NCI-H2227 treated with DMSO at 0.1 percent for 48 hours (cell line): ENCODE measurements around the gene SMPD4.
A peak's percentile ranks its signal among the peaks of the same experiment; 100 is the strongest.
"Not testable (repeated sequence)": the region's sequence is repeated elsewhere in the genome, so short reads cannot be mapped to it uniquely, and the experiment has no call there.

Experiments used
- DNase-seq: peaks from one replicate; lab custom pipeline; 2025; lab: John Stamatoyannopoulos, UW

Gene SMPD4

GRCh38 chr2:130186391-130186790 is 5.0 kb upstream of the SMPD4 start:
- no peak for DNase-seq

GRCh38 chr2:130185896-130186295 is 4.5 kb upstream of the SMPD4 start:
- no peak for DNase-seq

GRCh38 chr2:130185436-130185835 is 4.0 kb upstream of the SMPD4 start:
- DNase-seq = no peak

GRCh38 chr2:130183512-130184373 is 2.3 kb upstream of the SMPD4 start:
- DNase-seq = peak; percentile 35

- not testable (repeated sequence) for DNase-seq
Measured at GRCh38 chr2:130182826-130183511, 1.6 kb upstream of the SMPD4 start.

GRCh38 chr2:130181880-130182682 is 679 bp upstream of the SMPD4 start, which contains the start of gene MZT2B:
TSS of gene MZT2B (plus strand) at chr2:130182262. CDS start at chr2:130182283, 21 bp downstream.
- DNase-seq = peak; percentile 92

- not testable (repeated sequence) for DNase-seq
Measured at GRCh38 chr2:130180404-130181324, 738 bp downstream of the SMPD4 start.

GRCh38 chr2:130174866-130175265 is 6.5 kb downstream of the SMPD4 start:
- not testable (repeated sequence) for DNase-seq

- no peak for DNase-seq
Measured at GRCh38 chr2:130169896-130170295, 11.5 kb downstream of the SMPD4 start.

GRCh38 chr2:130169163-130169562 is 12.2 kb downstream of the SMPD4 start:
- DNase-seq = not testable (repeated sequence)

GRCh38 chr2:130166611-130167010 is 14.8 kb downstream of the SMPD4 start:
- DNase-seq = not testable (repeated sequence)

- no peak for DNase-seq
Measured at GRCh38 chr2:130165293-130166016, 15.9 kb downstream of the SMPD4 start.

GRCh38 chr2:130162968-130163367 is 18.4 kb downstream of the SMPD4 start:
- no peak for DNase-seq

GRCh38 chr2:130162486-130162885 is 18.9 kb downstream of the SMPD4 start:
- DNase-seq = not testable (repeated sequence)

GRCh38 chr2:130160838-130161705 is 20.3 kb downstream of the SMPD4 start:
- DNase-seq = not testable (repeated sequence)

- DNase-seq = no peak
Measured at GRCh38 chr2:130160131-130160530, 21.3 kb downstream of the SMPD4 start.

- DNase-seq = not testable (repeated sequence)
Measured at GRCh38 chr2:130159376-130159775, 22.0 kb downstream of the SMPD4 start.

- no peak for DNase-seq
Measured at GRCh38 chr2:130158631-130159030, 22.8 kb downstream of the SMPD4 start.

- not testable (repeated sequence) for DNase-seq
Measured at GRCh38 chr2:130157825-130158514, 23.4 kb downstream of the SMPD4 start.
